ES-I3 (cell line): ENCODE measurements around the gene ACTR3C.
"Not testable (repeated sequence)": the region's sequence is repeated elsewhere in the genome, so short reads cannot be mapped to it uniquely, and the experiment has no call there.

Experiments used
- H3K36me3 ChIP-seq: 2 replicates; pipeline ENCODE4 v1.6.1; 2013; ENCODE audit warnings: mild to moderate bottlenecking, low read length, control low read depth, moderate library complexity; ENCODE audit not compliant: insufficient read depth
- H3K4me1 ChIP-seq: 2 replicates; pipeline ENCODE4 v1.6.1; 2013; ENCODE audit warnings: mild to moderate bottlenecking, control low read depth, low read length; ENCODE audit not compliant: insufficient read depth
- H3K9ac ChIP-seq: 2 replicates; pipeline ENCODE4 v1.6.1; 2013; ENCODE audit warnings: low read depth, mild to moderate bottlenecking, low read length, moderate library complexity
- H3K9me3 ChIP-seq: 2 replicates; pipeline ENCODE4 v1.6.1; 2013; ENCODE audit warnings: mild to moderate bottlenecking, low read length, moderate library complexity; ENCODE audit not compliant: control insufficient read depth, insufficient read depth

ACTR3C gene

DNA sequence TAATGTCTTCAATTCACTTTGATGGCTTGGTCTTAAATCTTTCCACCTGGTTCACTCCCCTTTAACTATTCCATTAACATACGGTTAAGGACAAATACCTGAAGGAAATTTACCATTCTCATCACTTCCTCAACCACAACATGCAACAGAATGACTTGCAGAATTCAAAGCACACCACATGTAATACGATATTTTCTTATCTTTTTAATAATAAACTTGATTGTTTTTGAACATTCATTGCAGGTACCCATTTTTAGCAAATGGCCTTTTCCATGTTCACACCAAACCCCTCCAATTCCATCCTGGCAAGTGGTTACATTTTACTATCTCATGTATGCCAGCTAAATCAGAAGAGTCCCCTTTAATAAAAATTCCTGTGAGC, 17.5 kb downstream of the ACTR3C start:
- not testable (repeated sequence) for H3K36me3 ChIP-seq, H3K9ac ChIP-seq, H3K4me1 ChIP-seq, H3K9me3 ChIP-seq

DNA sequence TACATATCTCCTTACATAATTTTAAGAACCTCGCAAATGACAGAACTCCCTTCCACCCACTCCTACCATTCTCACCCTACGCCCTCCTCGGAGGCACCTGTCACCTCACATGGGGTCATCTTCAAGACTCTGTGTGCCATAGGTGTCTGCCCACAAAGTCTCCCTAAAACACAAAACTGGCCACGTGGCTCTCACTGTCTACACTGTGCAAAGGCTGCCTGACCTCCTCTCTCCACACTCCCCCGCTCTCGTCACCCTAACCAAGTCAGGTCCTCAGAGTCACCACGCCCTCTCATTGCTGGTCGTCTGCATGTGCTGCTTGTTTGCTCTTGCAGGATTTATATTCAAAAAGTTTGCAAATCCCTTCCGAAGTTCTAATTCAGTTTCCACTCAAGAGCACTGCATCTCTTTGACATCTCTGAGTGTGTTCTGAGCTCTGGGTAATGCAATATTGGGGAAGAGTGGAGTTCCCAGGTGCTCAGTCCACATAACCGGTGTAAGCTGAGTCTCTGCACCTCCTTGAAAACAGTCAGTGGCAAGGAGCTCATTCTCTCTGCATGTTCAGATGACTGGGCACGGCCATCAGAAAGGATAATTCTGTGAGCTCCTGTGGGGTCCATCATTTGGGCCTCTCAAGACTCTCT, 18.0 kb downstream of the ACTR3C start:
- H3K4me1 ChIP-seq, H3K9me3 ChIP-seq, H3K36me3 ChIP-seq, H3K9ac ChIP-seq: not testable (repeated sequence)

DNA sequence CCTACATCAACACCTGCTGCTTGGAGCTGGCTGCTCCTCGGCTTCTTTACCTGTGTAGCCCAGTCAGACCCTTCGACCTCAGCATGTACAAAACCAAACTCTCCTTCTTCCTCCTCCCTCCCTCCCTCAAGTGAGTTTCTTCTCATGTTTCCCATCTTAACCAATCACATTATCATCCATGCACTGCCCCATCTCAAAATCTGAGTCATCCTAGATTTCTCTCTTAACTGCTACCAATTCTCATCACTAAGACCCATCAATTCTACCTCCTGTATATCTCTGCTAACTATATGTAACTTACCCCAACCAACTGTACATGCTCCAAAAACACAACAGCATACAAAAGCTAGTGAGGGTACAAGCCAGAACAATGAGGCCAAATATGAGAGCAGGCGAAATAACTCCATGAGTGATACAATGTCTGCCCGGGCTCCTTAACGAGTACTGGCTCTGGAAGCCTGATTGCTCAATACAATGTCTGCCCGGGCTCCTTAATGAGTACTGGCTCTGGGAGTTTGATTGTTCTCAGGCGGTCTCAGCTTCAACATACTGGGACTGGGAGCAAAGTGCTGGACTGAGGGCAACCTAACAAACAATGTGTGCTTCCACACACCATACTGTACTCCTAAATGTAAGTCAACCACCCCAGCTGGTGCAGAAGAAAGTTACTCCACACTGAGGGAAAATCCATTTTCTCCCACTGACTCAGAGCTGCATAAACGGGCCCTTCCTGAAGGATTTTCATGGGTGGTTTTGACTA, 18.7 kb downstream of the ACTR3C start:
- not testable (repeated sequence) for H3K9ac ChIP-seq, H3K36me3 ChIP-seq, H3K9me3 ChIP-seq, H3K4me1 ChIP-seq

GRCh38 chr7:150302908-150303310, 20.4 kb downstream of the ACTR3C start:
- not testable (repeated sequence) for H3K9ac ChIP-seq

DNA sequence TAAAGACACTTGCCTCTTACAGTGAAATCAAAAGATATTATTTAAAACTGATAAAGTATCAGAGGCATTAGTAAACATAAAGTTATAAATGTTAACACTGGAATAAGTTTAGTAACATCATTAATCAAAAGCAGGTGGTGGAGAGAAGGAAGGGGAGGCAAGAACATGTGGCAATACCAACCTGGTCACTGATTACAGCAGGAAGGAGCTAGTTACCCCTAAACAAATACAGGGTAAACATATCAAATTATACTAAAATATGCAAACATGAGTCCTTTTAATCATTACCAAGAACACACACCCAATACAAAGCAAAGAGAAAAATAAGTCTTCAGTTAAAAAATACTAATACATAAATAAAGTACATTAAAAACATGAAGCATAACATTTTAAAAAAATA, 25.4 kb downstream of the ACTR3C start:
- H3K9ac ChIP-seq, H3K9me3 ChIP-seq, H3K4me1 ChIP-seq, H3K36me3 ChIP-seq: not testable (repeated sequence)

More at GRCh38 chr7:150302908-150303310, 20.4 kb downstream of the ACTR3C start:
- not testable (repeated sequence) for H3K4me1 ChIP-seq, H3K36me3 ChIP-seq, H3K9me3 ChIP-seq

- not testable (repeated sequence) for H3K4me1 ChIP-seq, H3K9me3 ChIP-seq, H3K36me3 ChIP-seq, H3K9ac ChIP-seq
These were observed 26.5 kb downstream of the ACTR3C start for GRCh38 chr7:150296802-150297201.

- not testable (repeated sequence) for H3K36me3 ChIP-seq, H3K9me3 ChIP-seq, H3K4me1 ChIP-seq, H3K9ac ChIP-seq
These were observed 27.7 kb downstream of the ACTR3C start for GRCh38 chr7:150295614-150296013.

DNA sequence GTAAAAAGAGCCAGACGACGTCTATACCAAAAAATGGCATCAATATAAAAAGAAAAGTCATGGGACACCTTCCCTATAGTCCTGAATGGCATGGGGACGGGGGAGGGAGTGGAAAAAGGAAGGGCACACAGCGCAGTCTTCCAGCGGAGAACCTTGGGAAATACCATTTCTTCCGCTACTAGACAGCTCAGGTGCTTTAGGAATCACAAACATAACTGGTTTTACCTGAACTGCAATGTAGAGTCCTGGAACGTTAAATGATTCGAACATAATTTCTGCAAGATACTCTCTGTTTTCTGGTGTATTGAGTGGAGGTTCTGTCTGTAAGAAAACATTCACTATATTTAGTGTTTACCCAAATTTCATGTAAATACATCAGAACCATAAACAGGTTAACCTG, 28.3 kb downstream of the ACTR3C start:
- not testable (repeated sequence) for H3K36me3 ChIP-seq, H3K4me1 ChIP-seq, H3K9ac ChIP-seq, H3K9me3 ChIP-seq

GRCh38 chr7:150290317-150290716, 33.0 kb downstream of the ACTR3C start:
- H3K9me3 ChIP-seq, H3K4me1 ChIP-seq, H3K9ac ChIP-seq, H3K36me3 ChIP-seq: not testable (repeated sequence)

- H3K9me3 ChIP-seq, H3K4me1 ChIP-seq, H3K36me3 ChIP-seq, H3K9ac ChIP-seq: not testable (repeated sequence)
These were observed 34.5 kb downstream of the ACTR3C start for GRCh38 chr7:150288816-150289215.

- not testable (repeated sequence) for H3K4me1 ChIP-seq, H3K9me3 ChIP-seq, H3K36me3 ChIP-seq, H3K9ac ChIP-seq
These were observed 35.5 kb downstream of the ACTR3C start for GRCh38 chr7:150287815-150288214.

DNA sequence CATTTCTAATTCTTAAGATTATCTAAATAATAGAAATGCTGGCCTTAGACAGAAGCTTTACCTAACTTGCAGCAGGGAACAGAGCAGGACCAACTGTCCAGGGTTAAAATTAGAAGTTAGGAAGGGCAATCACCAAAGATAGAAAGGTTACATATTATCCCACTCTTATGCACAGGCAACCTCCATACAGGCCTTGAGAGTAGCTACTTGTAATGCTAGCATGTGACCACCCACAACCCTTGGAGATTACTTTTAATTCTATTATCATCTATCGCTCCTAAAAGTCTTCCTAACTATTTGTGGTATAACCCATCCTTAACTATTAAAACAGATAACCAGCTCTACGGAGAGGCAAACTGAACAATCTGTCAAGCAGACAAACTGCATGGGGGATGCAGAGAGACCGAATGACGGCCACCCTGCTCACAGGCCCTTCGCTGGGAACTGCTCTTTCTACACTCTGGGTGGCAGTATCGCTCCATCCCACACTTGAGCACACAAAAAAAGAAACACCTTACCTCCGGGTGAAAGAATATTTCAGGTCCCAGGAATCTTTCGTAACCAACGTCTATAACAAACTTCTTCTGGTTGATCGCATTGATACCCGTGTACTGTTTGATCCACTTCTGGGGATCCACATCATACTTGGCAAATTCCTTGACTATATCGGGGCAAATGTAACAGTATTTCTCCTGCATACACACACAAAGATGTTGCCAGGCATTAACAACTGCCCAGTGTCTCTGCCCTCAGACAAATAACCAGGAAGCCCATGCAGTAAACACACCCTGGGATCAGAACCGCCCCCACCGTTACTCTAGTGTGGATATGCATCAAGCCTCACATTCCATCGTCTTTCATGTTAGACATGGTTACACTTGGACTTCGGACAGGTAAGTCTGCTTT, 37.2 kb downstream of the ACTR3C start:
- H3K9ac ChIP-seq, H3K36me3 ChIP-seq, H3K4me1 ChIP-seq, H3K9me3 ChIP-seq: not testable (repeated sequence)

- H3K9me3 ChIP-seq, H3K4me1 ChIP-seq, H3K36me3 ChIP-seq, H3K9ac ChIP-seq: not testable (repeated sequence)
These were observed 39.7 kb downstream of the ACTR3C start for GRCh38 chr7:150283608-150284007.

DNA sequence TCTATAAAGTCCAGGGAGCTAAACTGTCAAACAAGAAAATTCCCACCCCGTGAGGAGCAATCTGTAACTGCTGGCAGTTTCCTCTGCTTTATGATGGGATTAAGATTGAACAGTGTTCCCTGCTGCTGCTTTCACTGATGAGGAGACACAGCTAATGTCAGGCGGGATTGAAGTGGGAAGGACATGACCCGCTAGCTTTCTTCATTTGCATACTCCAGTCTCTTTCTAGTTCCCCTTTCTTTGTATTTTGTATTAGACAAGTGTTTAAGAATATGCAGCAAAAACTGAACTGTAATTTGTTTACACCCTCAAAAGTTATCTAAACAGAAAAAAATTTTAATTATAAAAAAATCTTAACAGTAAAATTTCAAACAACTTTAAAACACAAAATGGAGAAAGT, 40.2 kb downstream of the ACTR3C start:
- not testable (repeated sequence) for H3K9ac ChIP-seq, H3K36me3 ChIP-seq, H3K9me3 ChIP-seq, H3K4me1 ChIP-seq
